Activated CD4-positive, CD25-positive, alpha-beta regulatory T cell treated with anti-CD3 and anti-CD28 coated beads, Interleukin-2, amount 50 U/mL, for 16 hours (primary cell): Measurements from ENCODE around the gene MAPK8IP1.

Source experiments
- DNase-seq: peaks from one replicate; pipeline ENCODE4 v3.0.0-alpha.2; 2020; ENCODE audit warnings: low read depth, low spot score

The MAPK8IP1 gene

GRCh38 chr11:45859661-45860140 lies 25.8 kb upstream of the MAPK8IP1 start:
- no peak for DNase-seq

GRCh38 chr11:45860348-45860747 lies 25.1 kb upstream of the MAPK8IP1 start:
- no peak for DNase-seq

- DNase-seq, result no peak
These were observed 24.5 kb upstream of the MAPK8IP1 start for GRCh38 chr11:45860764-45861510.

- DNase-seq, result no peak
These were observed 21.4 kb upstream of the MAPK8IP1 start for GRCh38 chr11:45864041-45864440.

GRCh38 chr11:45869551-45869950 lies 15.9 kb upstream of the MAPK8IP1 start:
- DNase-seq, result no peak

GRCh38 chr11:45870706-45871105 lies 14.7 kb upstream of the MAPK8IP1 start:
- no peak for DNase-seq

GRCh38 chr11:45871638-45872037 lies 13.8 kb upstream of the MAPK8IP1 start:
- no peak for DNase-seq

GRCh38 chr11:45872651-45873356 lies 12.6 kb upstream of the MAPK8IP1 start:
- DNase-seq, result no peak

- DNase-seq, result no peak
These were observed 9.1 kb upstream of the MAPK8IP1 start for GRCh38 chr11:45876401-45876800.

- no peak for DNase-seq
These were observed 8.2 kb upstream of the MAPK8IP1 start for GRCh38 chr11:45877221-45877620.

GRCh38 chr11:45877845-45878244 lies 7.6 kb upstream of the MAPK8IP1 start:
- DNase-seq, result no peak

- no peak for DNase-seq
These were observed 5.4 kb upstream of the MAPK8IP1 start for GRCh38 chr11:45879803-45880686.

- DNase-seq, result no peak
These were observed 4.5 kb upstream of the MAPK8IP1 start for GRCh38 chr11:45880772-45881570.

GRCh38 chr11:45881708-45882368 lies 3.6 kb upstream of the MAPK8IP1 start:
- DNase-seq, result no peak

GRCh38 chr11:45884596-45885185 lies 760 bp upstream of the MAPK8IP1 start:
- DNase-seq, result no peak

GRCh38 chr11:45885921-45886721 lies 670 bp downstream of the MAPK8IP1 start:
- DNase-seq, result no peak

GRCh38 chr11:45886816-45887520 lies 1.5 kb downstream of the MAPK8IP1 start:
- no peak for DNase-seq

GRCh38 chr11:45887587-45887986 lies 2.1 kb downstream of the MAPK8IP1 start:
- DNase-seq, result no peak

- DNase-seq, result no peak
These were observed 4.1 kb downstream of the MAPK8IP1 start for GRCh38 chr11:45889555-45889954.
